GM12878 (cell line): Measurements from ENCODE around the gene DMWD. TPM values are rescaled to one million over a fixed set of nuclear protein-coding genes. Genes with fewer than 3 reads are reported as not detected.

Experiments
- ATAC-seq: fragments of 200-7000 bp; cut with Tn5 transposase; 3 replicates; pipeline ENCODE4 v1.9.1; 2020; ENCODE audit warnings: mild to moderate bottlenecking, moderate library complexity
- BruUV-seq: library from RNA; stranded (reverse); fragments of 400-500 nt; replicated peaks from 2 replicates; lab custom pipeline; 2021; lab: Mats Ljungman, UMichigan
- CTCF ChIA-PET: fragments of 300-600 bp; sonication (Branson Sonifier 250); formaldehyde crosslinking; extraction: SDS; loops from one replicate; lab custom pipeline; 2021; ENCODE audit warnings: inconsistent platforms; lab: Yijun Ruan, JAX
- POLR2A ChIA-PET: fragments of 350-600 bp; formaldehyde crosslinking; extraction: SDS; loops from one replicate; lab custom pipeline; 2021; ENCODE audit warnings: inconsistent platforms; lab: Charles Lee
- RAD21 ChIA-PET: fragments of 300-600 bp; sonication (Branson Sonifier 250); formaldehyde crosslinking; loops from one replicate; lab custom pipeline; 2023; ENCODE audit warnings: antibody characterized with exemption; ENCODE audit not compliant: unreplicated experiment; lab: Charles Lee
- SMC1A ChIA-PET: fragments of 300-600 bp; sonication (Branson Sonifier 250); formaldehyde crosslinking; loops from one replicate; lab custom pipeline; 2023; ENCODE audit not compliant: unreplicated experiment, uncharacterized antibody; lab: Charles Lee
- DNase-seq: peaks from one replicate; pipeline ENCODE4 v3.0.0-alpha.2; 2011; ENCODE audit warnings: low read depth, low spot score
- FAIRE-seq: peaks from 3 replicates; lab custom pipeline; 2011; peaks lifted over from hg19 to GRCh38; lab: Jason Lieb, UNC
- H2AFZ ChIP-seq: 2 replicates; pipeline ENCODE4 v1.6.0; 2011; ENCODE audit warnings: low read depth, low read length, control low read depth; ENCODE audit not compliant: control insufficient read depth
- H3K27ac ChIP-seq: 2 replicates; pipeline ENCODE4 v1.5.1; 2011; ENCODE audit warnings: control low read depth; ENCODE audit not compliant: control insufficient read depth, insufficient read depth
- H3K27me3 ChIP-seq, 2 experiments: replicated peaks in 1 of 2; 2 replicates each; pipeline versions ENCODE4 v1.6.0 to v1.6.1; 2011; ENCODE audit warnings: low read length in 1 of 2; ENCODE audit not compliant: control insufficient read depth in 2 of 2, insufficient read depth in 2 of 2
- H3K36me3 ChIP-seq, 2 experiments: 2 replicates each; pipeline ENCODE4 v1.5.1; 2011; ENCODE audit warnings: low read length in 1 of 2; ENCODE audit not compliant: control insufficient read depth in 2 of 2, insufficient read depth in 2 of 2
- H3K4me1 ChIP-seq: 2 replicates; pipeline ENCODE4 v1.6.1; 2011; ENCODE audit warnings: mild to moderate bottlenecking, low read length, moderate library complexity, mixed read lengths; ENCODE audit not compliant: control insufficient read depth, insufficient read depth
- H3K4me2 ChIP-seq: 2 replicates; pipeline ENCODE4 v1.6.0; 2011; ENCODE audit warnings: control low read depth; ENCODE audit not compliant: control insufficient read depth, insufficient read depth
- H3K4me3 ChIP-seq: fragments of 200-600 bp; sonication (generic); 2 replicates; pipeline ENCODE4 v1.5.1; 2016
- H3K79me2 ChIP-seq: 2 replicates; pipeline ENCODE4 v1.6.0; 2011; ENCODE audit warnings: low read length; ENCODE audit not compliant: control insufficient read depth, insufficient read depth
- H3K9ac ChIP-seq: 2 replicates; pipeline ENCODE4 v1.8.0; 2011; ENCODE audit warnings: low read length, control low read depth, mixed read lengths; ENCODE audit not compliant: control insufficient read depth, insufficient read depth
- H3K9me3 ChIP-seq: replicated peaks from 3 replicates; pipeline ENCODE4 v1.5.1; 2011; ENCODE audit warnings: mild to moderate bottlenecking, low read length; ENCODE audit not compliant: control insufficient read depth, insufficient read depth
- H4K20me1 ChIP-seq: 2 replicates; pipeline ENCODE4 v1.6.0; 2011; ENCODE audit not compliant: control insufficient read depth, insufficient read depth
- NFYB ChIP-seq: IDR thresholded peaks from 2 replicates; pipeline ENCODE4 v1.6.1; 2011; ENCODE audit warnings: low read depth, mild to moderate bottlenecking, low read length, improper control_type of control experiment, moderate library complexity; ENCODE audit not compliant: insufficient read depth
- WRNIP1 ChIP-seq: IDR thresholded peaks from 2 replicates; pipeline ENCODE4 v1.6.1; 2011; ENCODE audit warnings: low read depth, low read length, improper control_type of control experiment, borderline replicate concordance
- WGBS: methylation state at CpG from one replicate; pipeline ENCODE4 v1.1.6; 2016; ENCODE audit warnings: low lambda C conversion rate; ENCODE audit not compliant: insufficient replicate concordance, insufficient coverage; ENCODE audit errors: missing lambda C conversion rate; 5-methylcytosine and 5-hydroxymethylcytosine counted together
- in situ Hi-C: fragments of 300-500 bp; cut with MboI; formaldehyde crosslinking; loops from 9 replicates; pipeline ENCODE4 v1.14.3; 2018; ENCODE audit warnings: mixed read lengths
- intact Hi-C: fragments of 100-400 bp; cut with micrococcal nuclease; formaldehyde crosslinking; loops from one replicate; pipeline ENCODE4 v1.14.2; 2022; ENCODE audit not compliant: unreplicated experiment
- polyA plus RNA-seq, 11 experiments: library from polyadenylated mRNA; depleted of rRNA in 4 of 11; unstranded in 6 of 11; stranded (reverse) in 5 of 11; fragments of >200 nt; fragmentation: Nextera tagmentation in 4 of 11; fragmentation: Illumina TruSeq in 1 of 11; extraction: Ambion mirVana in 4 of 11; extraction: Trizol in 1 of 11; gene quantifications; 1 replicate in 1 of 11; 2 replicates in 10 of 11; pipeline versions ENCODE4 v1.2.1 to v1.2.3, GENCODE V29; 2011 to 2016; ENCODE audit warnings: inconsistent platforms in 2 of 11, missing spikeins in 2 of 11, low read depth in 1 of 11
- total RNA-seq, 4 experiments: library from RNA; depleted of rRNA in 3 of 4; stranded (reverse); fragments of >200 nt in 3 of 4; fragmentation: Illumina TruSeq in 1 of 4; extraction: Trizol in 1 of 4; gene quantifications; 2 replicates each; pipeline versions ENCODE4 v1.2.1 to v1.2.3, GENCODE V29; 2013 to 2021
- TF ChIP-seq, protein P1 (sequence below): IDR thresholded peaks from 2 replicates; pipeline ENCODE4 v1.6.1; 2011; ENCODE audit warnings: low read depth, low read length, improper control_type of control experiment, borderline replicate concordance
- TF ChIP-seq, protein P2 (sequence below): fragments of 450-650 bp; formaldehyde crosslinking; IDR thresholded peaks from 2 replicates; pipeline ENCODE4 v1.5.0; 2022; ENCODE audit warnings: mild to moderate bottlenecking, missing genetic modification characterization

Gene DMWD
- total and polyA plus RNA-seq, 10 of the 15 experiments (the other 5 are each of a cell fraction or from before 2014, with no cell fraction given) = 3.5 to 56.0 (median 11.6) TPM

DNA sequence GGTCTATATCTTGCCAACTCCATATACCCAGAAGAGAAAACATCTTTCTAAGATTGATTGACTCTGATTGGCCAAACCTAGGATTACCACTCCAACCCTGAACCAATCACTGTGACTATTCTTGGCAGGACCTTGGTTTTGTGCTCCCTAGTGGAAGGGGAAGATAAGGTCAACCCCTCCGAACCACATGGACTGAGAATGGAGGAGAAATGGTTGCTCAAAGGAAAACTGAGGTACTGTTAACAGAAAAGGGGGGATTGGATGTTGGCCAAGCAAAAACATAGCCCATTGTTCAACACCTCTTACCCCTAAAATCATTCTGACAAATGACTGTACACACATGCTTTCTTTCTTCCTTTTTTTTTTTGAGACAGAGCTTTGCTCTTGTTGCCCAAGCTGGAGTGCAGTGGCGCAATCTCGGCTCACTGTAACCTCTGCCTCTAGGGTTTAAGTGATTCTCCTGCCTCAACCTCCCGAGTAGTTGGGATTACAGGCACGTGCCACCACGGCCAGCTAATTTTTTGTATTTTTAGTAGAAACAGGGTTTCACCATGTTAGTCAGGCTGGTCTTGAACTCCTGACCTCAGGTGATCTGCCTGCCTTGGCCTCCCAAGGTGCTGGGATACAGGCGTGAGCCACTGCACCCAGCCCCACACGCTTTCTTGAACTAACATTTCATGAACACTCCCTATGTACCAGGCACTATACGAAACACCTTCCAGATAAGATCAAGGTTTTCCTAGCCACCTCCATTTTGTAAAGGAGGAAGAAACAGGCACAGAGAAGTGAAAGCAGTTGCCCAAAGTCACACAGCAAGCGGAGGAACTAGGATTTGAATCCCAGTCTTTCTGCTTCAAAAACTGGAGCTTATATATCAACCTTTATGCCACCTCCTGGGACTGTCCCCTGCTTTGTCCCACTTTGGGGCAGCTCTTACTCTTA lies 52.9 kb downstream of the DMWD start:
- no peaks in the 10 kb centered on the region for H3K4me1 ChIP-seq
- 0 out of 2 replicates have a peak, but pooled peaks have one; percentile 39 for TF ChIP-seq NFYB
- TF ChIP-seq, protein P1, sequence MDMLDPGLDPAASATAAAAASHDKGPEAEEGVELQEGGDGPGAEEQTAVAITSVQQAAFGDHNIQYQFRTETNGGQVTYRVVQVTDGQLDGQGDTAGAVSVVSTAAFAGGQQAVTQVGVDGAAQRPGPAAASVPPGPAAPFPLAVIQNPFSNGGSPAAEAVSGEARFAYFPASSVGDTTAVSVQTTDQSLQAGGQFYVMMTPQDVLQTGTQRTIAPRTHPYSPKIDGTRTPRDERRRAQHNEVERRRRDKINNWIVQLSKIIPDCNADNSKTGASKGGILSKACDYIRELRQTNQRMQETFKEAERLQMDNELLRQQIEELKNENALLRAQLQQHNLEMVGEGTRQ = no peak
- no peak for TF ChIP-seq WRNIP1
- TF ChIP-seq, protein P2, sequence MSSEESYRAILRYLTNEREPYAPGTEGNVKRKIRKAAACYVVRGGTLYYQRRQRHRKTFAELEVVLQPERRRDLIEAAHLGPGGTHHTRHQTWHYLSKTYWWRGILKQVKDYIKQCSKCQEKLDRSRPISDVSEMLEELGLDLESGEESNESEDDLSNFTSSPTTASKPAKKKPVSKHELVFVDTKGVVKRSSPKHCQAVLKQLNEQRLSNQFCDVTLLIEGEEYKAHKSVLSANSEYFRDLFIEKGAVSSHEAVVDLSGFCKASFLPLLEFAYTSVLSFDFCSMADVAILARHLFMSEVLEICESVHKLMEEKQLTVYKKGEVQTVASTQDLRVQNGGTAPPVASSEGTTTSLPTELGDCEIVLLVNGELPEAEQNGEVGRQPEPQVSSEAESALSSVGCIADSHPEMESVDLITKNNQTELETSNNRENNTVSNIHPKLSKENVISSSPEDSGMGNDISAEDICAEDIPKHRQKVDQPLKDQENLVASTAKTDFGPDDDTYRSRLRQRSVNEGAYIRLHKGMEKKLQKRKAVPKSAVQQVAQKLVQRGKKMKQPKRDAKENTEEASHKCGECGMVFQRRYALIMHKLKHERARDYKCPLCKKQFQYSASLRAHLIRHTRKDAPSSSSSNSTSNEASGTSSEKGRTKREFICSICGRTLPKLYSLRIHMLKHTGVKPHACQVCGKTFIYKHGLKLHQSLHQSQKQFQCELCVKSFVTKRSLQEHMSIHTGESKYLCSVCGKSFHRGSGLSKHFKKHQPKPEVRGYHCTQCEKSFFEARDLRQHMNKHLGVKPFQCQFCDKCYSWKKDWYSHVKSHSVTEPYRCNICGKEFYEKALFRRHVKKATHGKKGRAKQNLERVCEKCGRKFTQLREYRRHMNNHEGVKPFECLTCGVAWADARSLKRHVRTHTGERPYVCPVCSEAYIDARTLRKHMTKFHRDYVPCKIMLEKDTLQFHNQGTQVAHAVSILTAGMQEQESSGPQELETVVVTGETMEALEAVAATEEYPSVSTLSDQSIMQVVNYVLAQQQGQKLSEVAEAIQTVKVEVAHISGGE (CRISPR knock-in tag) = no peak
- BruUV-seq = no TSS peak
- 65% methylated on average over 10 of the region's 10 CpGs for WGBS
- H3K9me3 ChIP-seq = no peaks in the 10 kb centered on the region
- no peaks in the 10 kb centered on the region for H3K79me2 ChIP-seq
- no peak overlapping the region for H3K27ac ChIP-seq
- ChIA-PET SMC1A (no interaction called here), POLR2A (interaction anchor here (0.7 kb wide), 1 partner anchor 29 kb away, joined by 3 read pairs; the partner anchor contains the start of gene SIX5), CTCF (interaction anchor here (1.0 to 1.4 kb wide), 3 partner anchors 14 to 46 kb away, joined by 3 read pairs; partner anchors contain the start of gene SIX5), RAD21 (interaction anchor here (1.0 to 1.4 kb wide), 2 partner anchors 9 to 30 kb away, joined by 3 read pairs; partner anchors contain the start of genes FBXO46 and SIX5)
- intact Hi-C loops = no loop called here
- H3K27me3 ChIP-seq = peaks cover 0 to 2% of the 10 kb centered on the region in 2 experiments; a peak in 2 of 4 replicates
- no peak overlapping the region for H3K9ac ChIP-seq
- ATAC-seq = peak; percentile 73
- in situ Hi-C loops = no loop called here
- no peak overlapping the region for H3K4me2 ChIP-seq
- no peak overlapping the region for H2AFZ ChIP-seq
- no peaks in the 10 kb centered on the region for H4K20me1 ChIP-seq
- H3K4me3 ChIP-seq = no peak overlapping the region
- FAIRE-seq = no peak
- H3K36me3 ChIP-seq = no peaks in the 10 kb centered on the region
- DNase-seq = no peak
